ENCODE results near the gene PLEKHG2.

- TF ChIP-seq GATA2 (IDR thresholded peaks at IDR 0.05; ENCODE audit: low read depth, low read length), result no peak
- no peak for TF ChIP-seq GATA3 (IDR thresholded peaks at IDR 0.05; ENCODE audit: low read depth, low read length)
Measured at GRCh38 chr19:39382991-39383828, 29.3 kb upstream of the PLEKHG2 start.

Data from SH-SY5Y (cell line).